SK-N-MC (cell line): ENCODE data around the gene PAK5.

ENCODE experiments used
- EZH2 ChIP-seq: fragments of 200-600 bp; sonication (generic); IDR thresholded peaks from one replicate; pipeline ENCODE4 v1.6.1; 2017; ENCODE audit warnings: antibody characterized with exemption
- FOXP2 ChIP-seq: optimal IDR thresholded peaks from 2 replicates; pipeline ENCODE3; 2011; ENCODE audit warnings: mild to moderate bottlenecking, moderate library complexity; ENCODE audit not compliant: insufficient read depth; ENCODE audit errors: extremely low read length, control extremely low read depth
- POLR2AphosphoS5 ChIP-seq: IDR thresholded peaks from 2 replicates; pipeline ENCODE4 v1.6.1; 2012; ENCODE audit warnings: mild to moderate bottlenecking, low read depth, low read length, borderline replicate concordance

DNA sequence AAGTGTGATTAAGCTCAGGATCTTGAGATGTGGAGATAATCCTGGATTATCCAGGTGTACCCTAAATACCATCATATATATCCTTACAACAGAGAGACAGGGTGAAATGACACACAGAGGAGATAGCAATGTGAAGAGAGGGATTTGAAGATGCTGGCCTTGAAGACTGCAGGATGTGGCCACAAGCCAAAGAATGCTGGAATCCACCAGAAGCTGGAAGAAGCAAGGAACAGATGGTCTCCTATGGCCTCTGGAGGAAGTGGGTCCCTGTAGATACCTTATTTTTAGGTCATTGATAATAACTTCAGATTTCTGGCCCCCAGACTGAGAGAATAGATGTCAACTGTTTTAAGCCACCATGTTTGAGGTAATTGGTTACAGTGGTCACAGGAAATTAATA, 95.0 kb downstream of the PAK5 start:
- TF ChIP-seq EZH2 (no peak), POLR2AphosphoS5 (no peak), FOXP2 (no peak)
